SK-MEL-5 (cell line): Measurements from ENCODE around the gene ADCK2. TPM values are rescaled to one million over a fixed set of nuclear protein-coding genes. Genes with fewer than 3 reads are reported as not detected.
"Not testable (repeated sequence)": the region's sequence is repeated elsewhere in the genome, so short reads cannot be mapped to it uniquely, and the experiment has no call there.

Source experiments
- DNase-seq: peaks from one replicate; pipeline ENCODE4 v3.0.0-alpha.2; 2016; ENCODE audit warnings: low read depth, low spot score
- in situ Hi-C: cut with HindIII; loops from 2 replicates; pipeline ENCODE4 v1.10.0; 2016; ENCODE audit warnings: low sequenced_read_pairs, high pct_unique_total_duplicates, low pct_unique_long_range_greater_than_20kb
- polyA plus RNA-seq, 2 experiments: library from polyadenylated mRNA; depleted of rRNA; stranded (reverse); fragments of >200 nt; gene quantifications; 2 replicates each; pipeline ENCODE4 v1.2.3, GENCODE V29; 2015
- total RNA-seq: library from RNA; depleted of rRNA; stranded (reverse); fragments of >200 nt; shearing (Covaris generic); gene quantifications from 2 replicates; pipeline ENCODE4 v1.2.3, GENCODE V29; 2014; rRNA removed

ADCK2 gene
- 30.9 and 35.2 TPM in 2 replicates for total RNA-seq
- 34.9 and 41.5 TPM in 2 replicates for polyA plus RNA-seq (2015; cell fraction: cytosol; rRNA removed)
- polyA plus RNA-seq (2015; cell fraction: nucleus; rRNA removed), result 14.5 and 16.8 TPM in 2 replicates

GRCh38 chr7:140672382-140673062 lies at the start of gene ADCK2:
Gene ADCK2 (plus strand): TSS chr7:140672945. CDS start chr7:140673331, 386 bp downstream.
- in situ Hi-C loops, result no loop called here
- DNase-seq, result peak; percentile 52

GRCh38 chr7:140623980-140624379 lies 48.8 kb upstream of the ADCK2 start:
- in situ Hi-C loops, result no loop called here
- no peak for DNase-seq

- in situ Hi-C loops, result no loop called here
- no peak for DNase-seq
Observed at GRCh38 chr7:140624392-140625191, 48.2 kb upstream of the ADCK2 start.

- in situ Hi-C loops, DNase-seq: not testable (repeated sequence)
Observed at GRCh38 chr7:140625192-140625558, 47.6 kb upstream of the ADCK2 start.

- peak; percentile 52 for DNase-seq
- in situ Hi-C loops, result no loop called here
Observed at GRCh38 chr7:140625908-140626868, 46.6 kb upstream of the ADCK2 start.

GRCh38 chr7:140631021-140631420 lies 41.7 kb upstream of the ADCK2 start:
- in situ Hi-C loops, result no loop called here
- no peak for DNase-seq

GRCh38 chr7:140631602-140632001 lies 41.1 kb upstream of the ADCK2 start:
- in situ Hi-C loops, result no loop called here
- no peak for DNase-seq

GRCh38 chr7:140635345-140635744 lies 37.4 kb upstream of the ADCK2 start:
- no peak for DNase-seq
- in situ Hi-C loops, result no loop called here

- in situ Hi-C loops, result no loop called here
- DNase-seq, result no peak
Observed at GRCh38 chr7:140635816-140636215, 36.9 kb upstream of the ADCK2 start.

GRCh38 chr7:140637400-140637799 lies 35.3 kb upstream of the ADCK2 start:
- no peak for DNase-seq
- in situ Hi-C loops, result no loop called here

- in situ Hi-C loops, result no loop called here
- no peak for DNase-seq
Observed at GRCh38 chr7:140638173-140638791, 34.5 kb upstream of the ADCK2 start.

- DNase-seq, result no peak
- in situ Hi-C loops, result no loop called here
Observed at GRCh38 chr7:140639366-140640053, 33.2 kb upstream of the ADCK2 start.

- in situ Hi-C loops, result no loop called here
- DNase-seq, result no peak
Observed at GRCh38 chr7:140640060-140640637, 32.6 kb upstream of the ADCK2 start.

GRCh38 chr7:140640727-140641523 lies 31.8 kb upstream of the ADCK2 start, which contains the start of gene DENND2A:
Gene DENND2A (minus strand): TSS chr7:140640813. CDS start chr7:140602397, 38,416 bp downstream.
- no peak for DNase-seq
- in situ Hi-C loops, result no loop called here

- no peak for DNase-seq
- in situ Hi-C loops, result no loop called here
Observed at GRCh38 chr7:140641524-140642195, 31.1 kb upstream of the ADCK2 start.
